HG03442 (cell line): ENCODE data around the gene PDSS2.
"Not testable (repeated sequence)": the region's sequence is repeated elsewhere in the genome, so short reads cannot be mapped to it uniquely, and the experiment has no call there.

Experiments used
- ATAC-seq: cut with Tn5 transposase; IDR thresholded peaks from one replicate; pipeline ENCODE4 v1.9.1; 2021; ENCODE audit warnings: mild to moderate bottlenecking, moderate library complexity; ENCODE audit not compliant: unreplicated experiment

PDSS2 gene

DNA sequence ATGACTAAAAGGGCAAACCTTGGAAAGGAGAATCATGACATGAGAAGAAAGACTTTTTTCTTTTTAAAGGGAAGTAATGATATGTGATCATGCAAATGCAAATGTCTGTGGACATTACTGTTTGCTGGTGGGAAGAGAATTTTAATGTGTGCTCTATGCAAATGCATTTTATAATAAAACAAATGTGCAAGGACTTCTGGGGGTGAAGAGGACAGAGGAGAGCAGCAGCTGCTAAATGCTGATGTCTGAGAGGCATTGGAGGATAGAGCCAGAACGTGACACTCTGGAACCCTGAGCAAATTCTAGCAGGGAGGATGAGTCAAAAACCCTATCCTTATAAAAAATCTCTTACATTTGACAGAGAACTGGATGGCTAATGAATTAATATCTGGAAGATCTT lies 274.9 kb downstream of the PDSS2 start:
- ATAC-seq, result no peak

DNA sequence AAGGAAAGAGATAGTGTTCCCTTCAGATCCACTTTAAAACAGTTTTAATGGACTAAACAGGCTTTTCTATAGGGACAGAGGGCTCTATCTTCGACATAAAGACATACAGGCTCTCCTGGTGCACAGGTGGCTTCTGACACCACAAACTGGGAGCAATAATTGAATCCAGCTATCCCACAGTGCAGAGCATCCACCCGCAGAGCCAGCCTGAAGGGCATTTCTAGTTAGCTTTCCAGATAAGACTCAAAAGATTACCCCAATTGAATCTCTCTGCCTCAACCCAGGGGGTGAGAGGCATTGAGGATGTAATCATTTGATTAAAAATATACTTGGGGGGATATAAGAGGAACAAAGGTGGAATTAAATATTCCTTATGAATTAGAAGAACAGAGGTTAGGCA lies 279.3 kb downstream of the PDSS2 start:
- no peak for ATAC-seq

DNA sequence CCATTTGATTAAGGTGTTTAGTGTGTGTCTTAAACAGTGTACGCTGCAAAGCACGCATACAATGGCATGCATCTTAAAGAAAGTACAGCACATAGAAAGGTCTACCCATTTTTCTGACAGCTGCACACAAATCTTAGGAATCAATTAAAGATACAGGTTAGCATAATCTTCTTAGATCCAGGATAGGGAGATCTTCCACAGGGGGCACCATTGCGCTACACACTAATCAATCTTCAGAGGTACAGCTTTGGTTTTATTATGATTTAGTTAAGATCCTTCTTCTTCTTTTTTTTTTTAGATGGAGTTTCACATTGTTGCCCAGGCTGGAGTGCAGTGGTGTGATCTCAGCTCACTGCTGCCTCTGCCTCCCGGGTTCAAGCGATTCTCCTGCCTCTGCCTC lies 280.4 kb downstream of the PDSS2 start:
- ATAC-seq, result no peak

DNA sequence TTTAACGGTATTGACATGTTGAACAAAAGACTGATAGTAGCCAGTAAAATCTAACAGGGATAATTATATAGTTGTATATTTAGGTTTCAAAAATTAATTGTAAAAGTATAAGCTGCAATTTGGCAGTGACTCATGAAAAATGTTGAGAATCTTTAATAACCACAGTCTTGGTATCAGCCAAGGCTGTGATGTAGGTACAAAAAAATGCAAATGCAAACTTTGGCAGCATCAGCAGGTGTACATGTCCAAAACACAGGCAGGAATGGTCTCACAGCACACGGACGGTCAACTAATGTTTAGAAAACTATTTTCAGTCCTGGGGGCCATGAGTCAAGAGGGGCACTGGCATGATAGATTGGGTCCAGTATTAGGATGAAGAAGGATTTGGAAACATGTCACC lies 285.6 kb downstream of the PDSS2 start:
- ATAC-seq, result no peak

DNA sequence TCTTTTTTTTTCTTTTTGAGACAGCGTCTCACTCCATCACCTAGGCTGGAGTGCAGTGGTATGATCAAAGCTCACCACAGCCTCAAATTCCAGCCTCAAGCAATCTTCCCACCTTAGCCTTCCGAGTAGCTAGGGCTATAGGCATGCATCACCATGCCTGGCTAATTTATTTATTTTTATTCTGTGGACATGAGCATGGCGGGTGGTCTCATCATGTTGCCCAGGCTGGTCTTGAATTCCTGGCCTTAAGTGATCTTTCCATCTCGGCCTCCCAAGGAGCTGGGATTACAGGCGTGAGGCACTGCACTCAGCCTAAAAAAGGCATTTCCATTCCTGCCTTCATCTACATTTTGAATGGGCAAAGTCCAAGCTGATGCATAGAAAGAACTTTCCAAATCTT lies 287.9 kb downstream of the PDSS2 start:
- ATAC-seq, result no peak

DNA sequence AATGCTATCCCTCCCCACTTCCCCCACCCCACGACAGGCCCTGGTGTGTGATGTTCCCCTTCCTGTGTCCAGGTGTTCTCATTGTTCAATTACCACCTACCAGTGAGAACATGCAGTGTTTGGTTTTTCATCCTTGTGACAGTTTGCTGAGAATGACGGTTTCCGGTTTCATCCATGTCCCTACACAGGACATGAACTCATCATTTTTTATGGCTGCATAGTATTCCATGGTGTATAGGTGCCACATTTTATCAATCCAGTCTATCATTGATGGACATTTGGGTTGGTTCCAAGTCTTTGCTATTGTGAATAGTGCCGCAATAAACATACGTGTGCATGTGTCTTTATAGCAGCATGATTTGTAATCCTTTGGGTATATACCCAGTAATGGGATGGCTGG lies 295.1 kb downstream of the PDSS2 start:
- ATAC-seq, result not testable (repeated sequence)

- ATAC-seq, result no peak
Observed at GRCh38 chr6:107161521-107161920, 297.8 kb downstream of the PDSS2 start.

- ATAC-seq, result no peak
Observed at GRCh38 chr6:107156617-107157016, 302.7 kb downstream of the PDSS2 start.

- ATAC-seq, result no peak
Observed at GRCh38 chr6:107154801-107155160, 304.6 kb downstream of the PDSS2 start.

DNA sequence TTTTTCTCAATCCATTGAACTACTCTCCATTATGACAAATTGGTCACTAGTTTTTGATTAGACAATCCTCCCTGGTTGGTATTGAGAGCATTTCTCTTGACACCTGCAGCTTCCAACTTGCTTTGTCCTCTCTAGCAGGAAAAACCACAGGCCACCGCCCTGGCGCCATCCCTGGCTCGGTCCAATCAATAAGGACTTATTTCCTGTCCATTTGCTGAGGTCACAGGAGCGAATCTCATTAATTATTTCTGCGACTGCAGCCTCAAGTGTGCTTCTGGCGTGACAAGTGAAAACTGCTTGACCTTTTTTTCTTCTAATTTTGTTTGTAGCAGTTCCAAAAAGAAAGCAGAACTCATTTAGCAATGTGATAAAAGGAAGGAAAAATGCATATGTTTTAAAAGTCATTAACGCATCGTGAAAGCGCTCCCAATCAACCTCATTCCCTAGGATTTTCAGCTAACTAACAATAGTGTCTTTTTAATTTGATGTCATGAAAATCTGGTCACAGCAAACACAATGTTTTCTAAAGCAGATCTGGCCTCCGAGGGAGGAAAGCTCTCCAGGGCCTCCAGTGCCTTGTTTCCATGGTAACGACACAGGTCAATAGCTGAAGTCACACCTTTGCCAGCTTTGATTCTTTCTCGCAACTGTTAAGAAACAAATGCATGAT lies 305.1 kb downstream of the PDSS2 start:
- no peak for ATAC-seq

- no peak for ATAC-seq
Observed at GRCh38 chr6:107152638-107153430, 306.5 kb downstream of the PDSS2 start.

GRCh38 chr6:107144666-107145065 lies 314.7 kb downstream of the PDSS2 start:
- ATAC-seq, result no peak

DNA sequence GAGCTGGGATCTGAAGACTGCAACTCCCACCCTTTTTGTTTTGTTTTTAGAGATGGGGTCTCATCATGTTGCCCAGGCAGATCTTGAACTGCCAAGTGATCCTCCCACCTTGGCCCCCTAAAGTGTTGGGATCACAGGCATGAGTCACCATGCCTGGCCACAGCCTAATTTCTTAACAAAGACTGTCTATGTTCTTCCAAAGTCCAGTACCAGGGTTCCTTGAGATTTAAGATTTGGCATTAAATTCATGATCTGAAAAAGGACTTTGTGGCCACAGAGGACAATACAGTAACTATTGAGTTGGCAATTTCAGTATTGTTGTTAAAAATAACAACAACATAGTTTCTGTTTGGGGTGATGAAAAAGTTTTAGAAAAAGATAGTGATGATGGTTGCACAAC lies 315.4 kb downstream of the PDSS2 start:
- ATAC-seq, result no peak

GRCh38 chr6:107140581-107140980 lies 318.8 kb downstream of the PDSS2 start:
- no peak for ATAC-seq

DNA sequence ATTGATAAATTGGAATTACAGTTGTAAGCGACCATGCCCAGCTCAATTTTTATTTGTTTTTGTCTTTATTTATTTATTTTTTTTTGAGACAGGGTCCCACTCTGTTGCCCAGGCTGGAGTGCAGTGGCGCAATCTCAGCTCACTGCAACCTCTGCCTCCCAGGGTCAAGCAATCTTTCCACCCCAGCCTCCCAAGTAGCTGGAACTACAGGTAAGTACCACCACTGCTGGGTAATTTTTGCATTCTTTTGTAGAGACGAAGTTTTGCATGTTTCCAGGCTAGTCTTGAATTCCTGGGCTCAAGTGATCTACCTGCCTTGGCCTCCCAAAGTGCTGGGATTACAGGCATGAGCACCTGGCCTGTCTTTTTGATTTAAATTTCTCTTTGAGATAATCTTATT lies 323.0 kb downstream of the PDSS2 start:
- ATAC-seq, result not testable (repeated sequence)

DNA sequence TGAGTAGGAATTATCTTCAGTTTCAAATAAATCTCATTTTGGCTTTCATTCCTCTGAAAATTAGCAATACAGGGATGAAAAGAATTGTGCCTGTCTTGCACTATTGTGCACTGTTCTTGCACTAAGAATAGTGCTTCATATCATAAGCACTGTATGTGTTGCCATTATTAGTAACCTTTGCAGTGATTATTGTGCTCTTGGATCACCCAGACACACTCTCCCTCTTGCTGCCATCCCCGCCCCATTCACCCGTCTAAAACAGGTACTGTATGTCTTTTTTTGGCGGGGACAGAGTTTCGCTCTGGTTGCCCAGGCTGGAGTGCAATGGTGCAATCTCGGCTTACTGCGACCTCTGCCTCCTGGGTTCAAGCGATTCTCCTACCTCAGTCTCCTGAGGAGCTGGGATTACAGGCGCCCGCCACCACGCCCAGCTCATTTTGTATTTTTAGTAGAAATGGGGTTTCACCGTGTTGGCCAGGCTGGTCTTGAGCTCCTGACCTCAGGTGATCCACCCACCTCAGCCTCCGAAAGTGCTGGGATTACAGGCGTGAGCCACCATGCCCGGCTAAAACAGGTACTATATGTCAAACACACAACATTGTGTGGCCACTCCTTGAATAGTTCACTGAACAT lies 324.2 kb downstream of the PDSS2 start:
- not testable (repeated sequence) for ATAC-seq

DNA sequence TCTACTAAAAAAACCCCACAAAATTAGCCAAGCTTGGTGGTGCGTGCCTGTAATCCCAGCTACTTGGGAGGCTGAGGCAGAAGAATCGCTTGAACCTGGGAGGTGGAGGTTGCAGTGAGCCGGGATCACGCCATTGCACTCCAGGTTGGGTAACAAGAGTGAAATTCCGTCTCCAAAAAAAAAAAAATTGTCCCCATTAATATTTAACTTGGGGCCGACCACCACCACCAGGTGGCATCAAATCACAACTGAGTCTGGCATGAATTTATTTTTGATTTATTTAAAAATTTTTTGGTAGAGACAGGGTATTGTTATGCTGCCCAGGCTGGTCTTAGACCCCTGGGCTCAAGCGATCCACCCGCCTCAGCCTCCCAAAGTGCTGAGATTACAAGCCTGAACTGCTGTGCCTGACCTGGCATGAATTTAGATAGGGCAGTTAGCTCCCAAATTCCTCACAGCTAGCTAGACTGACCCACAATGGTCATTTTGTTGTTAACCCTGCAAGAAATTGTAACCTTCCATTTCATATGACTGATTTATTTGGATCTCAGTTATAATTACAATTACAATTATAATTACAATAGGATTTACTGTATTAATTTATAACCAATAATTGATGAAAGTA lies 326.9 kb downstream of the PDSS2 start:
- ATAC-seq, result no peak

DNA sequence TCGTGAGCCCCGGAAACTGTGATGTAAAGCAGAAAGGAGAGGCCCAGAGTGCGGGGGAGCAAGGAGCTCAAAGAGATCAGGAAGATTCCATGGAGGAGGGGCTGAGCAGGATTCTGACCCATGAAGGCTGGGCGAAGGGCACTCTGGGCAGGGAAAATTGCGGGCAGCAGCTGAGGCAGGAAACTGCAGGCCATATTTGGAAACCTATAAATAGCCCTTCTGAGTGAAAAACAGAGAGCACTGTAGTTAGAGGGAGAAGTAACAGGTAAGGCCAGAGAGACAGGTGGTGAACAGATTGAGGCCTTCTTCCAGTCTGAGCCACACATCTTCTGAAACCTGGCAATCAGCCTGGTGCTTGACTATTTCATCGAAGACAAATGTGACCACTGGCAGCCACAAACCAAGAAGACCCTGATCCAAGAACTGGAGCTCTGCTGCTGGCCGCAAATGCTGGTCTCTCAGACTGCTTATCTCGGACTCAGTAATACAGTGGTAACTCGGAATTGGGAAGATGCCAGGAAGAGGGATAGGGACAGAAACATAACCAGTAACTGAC lies 329.9 kb downstream of the PDSS2 start:
- no peak for ATAC-seq

- no peak for ATAC-seq
Observed at GRCh38 chr6:107128577-107128976, 330.8 kb downstream of the PDSS2 start.

DNA sequence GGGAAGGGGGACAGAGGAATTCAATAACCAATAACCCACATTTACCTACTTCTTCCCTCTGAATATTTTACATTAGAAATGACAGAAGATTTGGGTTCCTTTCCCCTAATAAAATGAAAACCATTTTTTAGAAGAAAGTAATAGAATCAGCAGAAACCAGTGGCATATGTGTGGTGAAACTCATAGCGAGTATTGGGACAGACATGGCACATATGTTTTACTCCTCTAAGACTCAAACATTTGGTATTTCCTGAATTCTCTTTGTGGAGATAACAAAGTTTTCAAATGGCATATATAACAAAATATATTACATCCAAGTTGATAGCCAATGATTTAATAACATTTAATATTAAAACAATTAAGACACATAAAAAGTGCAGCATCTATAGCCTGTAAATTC lies 331.2 kb downstream of the PDSS2 start:
- no peak for ATAC-seq

- no peak for ATAC-seq
Observed at GRCh38 chr6:107125771-107126170, 333.6 kb downstream of the PDSS2 start.
